Loucy (cell line): ENCODE data around the gene ATP11A.

Source experiments
- CTCF ChIP-seq: fragments of 200-600 bp; sonication (generic); conservative IDR thresholded peaks from 2 replicates; pipeline ENCODE4 v1.5.1; 2014; ENCODE audit warnings: mild to moderate bottlenecking, antibody characterized with exemption, low read length
- EZH2phosphoT487 ChIP-seq: fragments of 200-600 bp; IDR thresholded peaks from 2 replicates; pipeline ENCODE4 v1.6.1; 2018; ENCODE audit warnings: antibody characterized with exemption, mild to moderate bottlenecking, moderate library complexity, borderline replicate concordance

- TF ChIP-seq CTCF (no peak), EZH2phosphoT487 (no peak)
These were observed 186.6 kb downstream of the ATP11A start for GRCh38 chr13:112876305-112877000.
